ENCODE measurements around the gene BRSK2. TPM values are rescaled to one million over a fixed set of nuclear protein-coding genes. Genes with fewer than 3 reads are reported as not detected.

Gene BRSK2
- total and polyA plus RNA-seq, 2 of the 4 experiments (the other 2 are of a cell fraction), result 0.18 to 0.62 TPM

GRCh38 chr11:1470681-1471611, 81.2 kb downstream of the BRSK2 start:
- Histone ChIP-seq H3K27ac (ENCODE audit: insufficient read depth, low read length) (no peak overlapping the region), H3K18ac (ENCODE audit: low read depth, low read length) (no peak overlapping the region), H3K9me3 (ENCODE audit: control insufficient read depth, insufficient read depth, low read length) (no peaks in the 10 kb centered on the region), H2BK15ac (ENCODE audit: low read depth, low read length) (no peak overlapping the region), H4K8ac (ENCODE audit: low read depth in 2 of 2, low read length in 2 of 2) (no peak overlapping the region), H3K4me2 (ENCODE audit: low read depth, low read length) (no peak overlapping the region), H3K27me3 (ENCODE audit: control insufficient read depth, insufficient read depth, low read length) (no peaks in the 10 kb centered on the region), H2BK20ac (ENCODE audit: low read depth, low read length) (no peak overlapping the region), H4K20me1 (ENCODE audit: insufficient read depth, low read length) (no peaks in the 10 kb centered on the region; the same call in 1 of the 2 replicates), H2AFZ (replicated peaks; ENCODE audit: low read length, poor library complexity) (no peak overlapping the region), H3K4ac (ENCODE audit: low read depth, low read length) (no peak overlapping the region), H3K23ac (ENCODE audit: low read depth, low read length) (no peak overlapping the region), H3K4me1 (ENCODE audit: control insufficient read depth, insufficient read depth, low read length) (no peaks in the 10 kb centered on the region), H3K79me1 (ENCODE audit: low read depth in 1 of 2, low read length in 2 of 2) (no peaks in the 10 kb centered on the region), H3K36me3 (ENCODE audit: control insufficient read depth, insufficient read depth, low read length) (peaks cover 25% of the 10 kb centered on the region), H2BK120ac (ENCODE audit: low read depth, low read length) (no peak overlapping the region), H3K14ac (replicated peaks; ENCODE audit: low read depth, low read length) (no peak overlapping the region), H4K91ac (ENCODE audit: insufficient read depth, low read depth, low read length) (no peak overlapping the region), H3K4me3 (ENCODE audit: insufficient read depth, low read depth, low read length) (no peak overlapping the region), H3K9ac (ENCODE audit: low read depth, low read length) (no peak overlapping the region), H2AK5ac (ENCODE audit: low read depth, low read length) (no peak overlapping the region), H2BK5ac (ENCODE audit: low read depth, low read length, poor library complexity, severe bottlenecking) (no peak overlapping the region), H3K9me1 (ENCODE audit: insufficient read depth, low read length) (no peaks in the 10 kb centered on the region), H3K56ac (ENCODE audit: extremely low read depth, insufficient read depth, low read length) (no peak overlapping the region), H2AK9ac (replicated peaks; ENCODE audit: low read depth, low read length, poor library complexity) (no peak overlapping the region), H4K5ac (ENCODE audit: low read depth, low read length) (no peak overlapping the region)
- intact Hi-C loops (cut with micrococcal nuclease), result no loop called here
- no TSS peak for BruUV-seq (replicated peaks)
- in situ Hi-C loops (cut with MboI; ENCODE audit: low sequenced_read_pairs), result no loop called here
- ATAC-seq (ENCODE audit: low read depth) (no peak), DNase-seq (no peak)
- dilution Hi-C loops (cut with HindIII; ENCODE audit: low sequenced_read_pairs, unreplicated experiment), result no loop called here
- WGBS, 2 experiments (ENCODE audit: extremely low coverage in 2 of 2, insufficient read length in 1 of 2), result 94% methylated on average over 20 of the region's 40 CpGs; no CpG with 5 or more reads in 1 of the 2 experiments
- CTCF ChIA-PET, result no interaction called here
- TF ChIP-seq CHD1 (IDR thresholded peaks at IDR 0.05; ENCODE audit: low read depth, low read length) (no peak), RFX5 (IDR thresholded peaks at IDR 0.05; ENCODE audit: low read depth, low read length) (no peak)
- POLR2A ChIA-PET (ENCODE audit: unreplicated experiment), result no interaction called here

Data from IMR-90 (cell line).